GM18502 (cell line): Measurements from ENCODE around the gene MTUS2.

Experiments
- ATAC-seq: cut with Tn5 transposase; IDR thresholded peaks from one replicate; pipeline ENCODE4 v1.9.1; 2021; ENCODE audit warnings: mild to moderate bottlenecking; ENCODE audit not compliant: unreplicated experiment, poor library complexity

The MTUS2 gene

DNA sequence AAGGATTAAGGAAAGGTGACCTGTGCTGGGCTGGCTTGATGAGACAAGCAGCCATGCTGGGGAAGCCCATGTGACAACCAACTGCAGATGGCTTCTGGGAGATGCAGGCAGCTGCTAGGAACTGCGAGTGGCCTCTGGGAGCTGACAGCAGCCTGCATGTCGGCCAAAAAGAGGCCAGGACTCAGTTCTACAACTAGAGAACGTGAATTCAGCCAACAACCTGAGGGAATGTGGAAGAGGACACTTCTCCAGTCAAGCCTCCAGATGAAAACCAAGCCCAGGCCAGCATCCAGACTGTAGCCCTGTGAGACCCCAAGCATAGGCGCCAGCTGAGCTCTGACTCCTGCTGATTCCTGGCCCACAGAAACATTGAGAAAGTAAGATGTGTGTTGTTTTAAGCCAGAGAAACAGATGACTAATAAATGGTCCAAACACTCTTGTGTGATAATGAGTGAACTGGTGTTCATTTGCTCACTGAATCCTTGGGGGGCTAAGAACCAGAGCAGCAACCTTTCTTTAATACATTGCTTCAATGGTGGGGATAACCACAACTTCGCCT lies 730.4 kb downstream of the MTUS2 start:
- ATAC-seq = no peak

DNA sequence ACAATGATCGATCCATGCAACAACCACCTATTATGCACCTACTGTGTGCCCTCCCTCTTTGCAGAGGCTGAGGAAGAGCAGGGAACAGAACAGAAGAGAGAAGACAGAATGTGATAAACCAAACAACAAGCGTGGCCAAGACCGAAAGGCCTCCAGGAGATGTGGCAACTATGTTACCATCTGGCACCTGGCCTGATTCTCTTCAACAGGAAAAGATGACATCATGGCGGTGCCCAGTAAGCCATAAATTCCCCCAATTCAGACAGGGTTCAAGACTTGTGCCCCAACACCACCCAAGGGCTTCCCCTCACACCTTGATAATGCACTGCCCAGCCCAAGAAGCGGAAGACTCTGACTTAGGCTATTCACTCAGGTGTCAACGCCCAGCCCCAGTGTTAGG lies 731.1 kb downstream of the MTUS2 start:
- ATAC-seq = no peak
